Measurements from ENCODE around the gene DNAJC30. TPM values are rescaled to one million over a fixed set of nuclear protein-coding genes. Genes with fewer than 3 reads are reported as not detected.

Gene DNAJC30
- total RNA-seq, 1 experiment from 2014 or later = 2.9 TPM

GRCh38 chr7:73698410-73698809 lies 15.2 kb upstream of the DNAJC30 start:
- DNase-seq (no peak), ATAC-seq (peak; percentile 7)
- H3K36me3 ChIP-seq (ENCODE audit: low read depth, low read length) = peaks cover 57% of the 10 kb centered on the region
- peaks cover 25% of the 10 kb centered on the region for H4K20me1 ChIP-seq (ENCODE audit: low read length)
- H3K9me2 ChIP-seq (replicated peaks; ENCODE audit: low read length) = no peaks in the 10 kb centered on the region
- intact Hi-C loops (cut with micrococcal nuclease) = no loop called here
- H3K4me1 ChIP-seq (ENCODE audit: insufficient read depth, low read length) = no peaks in the 10 kb centered on the region
- no peak overlapping the region for H3K9ac ChIP-seq (ENCODE audit: low read length)
- peaks cover 19% of the 10 kb centered on the region for H3F3A ChIP-seq (ENCODE audit: low read length, unreplicated experiment)
- H3K4me2 ChIP-seq (ENCODE audit: low read length) = no peak overlapping the region
- H2AFZ ChIP-seq (ENCODE audit: low read length) = no peak overlapping the region
- no TSS peak for BruUV-seq (replicated peaks)
- POLR2A ChIA-PET (ENCODE audit: unreplicated experiment) = interaction anchor here (0.5 to 0.8 kb wide), 3 partner anchors 9 to 82 kb away, joined by 3 to 5 read pairs (median 3); no protein-coding TSS in a partner anchor
- H3K4me3 ChIP-seq (ENCODE audit: low read length) = no peak overlapping the region
- no peaks in the 10 kb centered on the region for H3K27me3 ChIP-seq (ENCODE audit: low read length)
- CTCF ChIA-PET = interaction anchor here (0.7 to 1.7 kb wide), 2 partner anchors 18 to 30 kb away, joined by 3 to 4 read pairs; partner anchors contain the start of gene VPS37D
- 0 out of 2 replicates have a peak, but pooled peaks cover 5% of the 10 kb centered on the region for H3K79me2 ChIP-seq (ENCODE audit: low read length)
- H3K27ac ChIP-seq (ENCODE audit: low read length) = no peak overlapping the region
- H3K9me3 ChIP-seq (ENCODE audit: low read length) = no peaks in the 10 kb centered on the region
- TF ChIP-seq, protein P1, sequence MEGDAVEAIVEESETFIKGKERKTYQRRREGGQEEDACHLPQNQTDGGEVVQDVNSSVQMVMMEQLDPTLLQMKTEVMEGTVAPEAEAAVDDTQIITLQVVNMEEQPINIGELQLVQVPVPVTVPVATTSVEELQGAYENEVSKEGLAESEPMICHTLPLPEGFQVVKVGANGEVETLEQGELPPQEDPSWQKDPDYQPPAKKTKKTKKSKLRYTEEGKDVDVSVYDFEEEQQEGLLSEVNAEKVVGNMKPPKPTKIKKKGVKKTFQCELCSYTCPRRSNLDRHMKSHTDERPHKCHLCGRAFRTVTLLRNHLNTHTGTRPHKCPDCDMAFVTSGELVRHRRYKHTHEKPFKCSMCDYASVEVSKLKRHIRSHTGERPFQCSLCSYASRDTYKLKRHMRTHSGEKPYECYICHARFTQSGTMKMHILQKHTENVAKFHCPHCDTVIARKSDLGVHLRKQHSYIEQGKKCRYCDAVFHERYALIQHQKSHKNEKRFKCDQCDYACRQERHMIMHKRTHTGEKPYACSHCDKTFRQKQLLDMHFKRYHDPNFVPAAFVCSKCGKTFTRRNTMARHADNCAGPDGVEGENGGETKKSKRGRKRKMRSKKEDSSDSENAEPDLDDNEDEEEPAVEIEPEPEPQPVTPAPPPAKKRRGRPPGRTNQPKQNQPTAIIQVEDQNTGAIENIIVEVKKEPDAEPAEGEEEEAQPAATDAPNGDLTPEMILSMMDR (conservative IDR thresholded peaks at IDR 0.05; ENCODE audit: low read depth, low read length) = no peak
- TF ChIP-seq EZH2phosphoT487 (IDR thresholded peaks at IDR 0.05; ENCODE audit: borderline replicate concordance, low read length) (no peak), EZH2 (IDR thresholded peaks at IDR 0.05; ENCODE audit: low read length, unreplicated experiment) (no peak)

- no peak overlapping the region for H3K9ac ChIP-seq (ENCODE audit: low read length)
Measured at GRCh38 chr7:73696372-73696771, 13.1 kb upstream of the DNAJC30 start.

GRCh38 chr7:73690646-73691045 lies 7.4 kb upstream of the DNAJC30 start:
- Histone ChIP-seq H3K4me3 (ENCODE audit: low read length) (no peak overlapping the region), H3K36me3 (ENCODE audit: low read depth, low read length) (peaks cover 52% of the 10 kb centered on the region), H3F3A (ENCODE audit: low read length, unreplicated experiment) (no peaks in the 10 kb centered on the region), H4K20me1 (ENCODE audit: low read length) (no peaks in the 10 kb centered on the region), H3K9me2 (replicated peaks; ENCODE audit: low read length) (no peaks in the 10 kb centered on the region), H3K4me2 (ENCODE audit: low read length) (no peak overlapping the region), H3K79me2 (ENCODE audit: low read length) (peaks cover 35% of the 10 kb centered on the region), H3K27me3 (ENCODE audit: low read length) (no peaks in the 10 kb centered on the region), H2AFZ (ENCODE audit: low read length) (no peak overlapping the region), H3K9ac (ENCODE audit: low read length) (no peak overlapping the region), H3K4me1 (ENCODE audit: insufficient read depth, low read length) (no peaks in the 10 kb centered on the region), H3K9me3 (ENCODE audit: low read length) (no peaks in the 10 kb centered on the region), H3K27ac (ENCODE audit: low read length) (no peak overlapping the region)
- DNase-seq (no peak), ATAC-seq (no peak)
- POLR2A ChIA-PET (ENCODE audit: unreplicated experiment) = no interaction called here
- intact Hi-C loops (cut with micrococcal nuclease) = no loop called here
- TF ChIP-seq, protein P1 (conservative IDR thresholded peaks at IDR 0.05; ENCODE audit: low read depth, low read length) = no peak
- CTCF ChIA-PET = interaction anchor here (0.5 to 0.6 kb wide), 2 partner anchors 15 to 48 kb away, joined by 4 to 7 read pairs; partner anchors contain the start of gene ABHD11
- BruUV-seq (replicated peaks) = no TSS peak

More at GRCh38 chr7:73696372-73696771, 13.1 kb upstream of the DNAJC30 start:
- ChIA-PET CTCF (no interaction called here), POLR2A (ENCODE audit: unreplicated experiment) (no interaction called here)
- intact Hi-C loops (cut with micrococcal nuclease) = no loop called here
- no peak overlapping the region for H3K27ac ChIP-seq (ENCODE audit: low read length)
- H3F3A ChIP-seq (ENCODE audit: low read length, unreplicated experiment) = peaks cover 9% of the 10 kb centered on the region
- H2AFZ ChIP-seq (ENCODE audit: low read length) = no peak overlapping the region
- H3K79me2 ChIP-seq (ENCODE audit: low read length) = no peaks in the 10 kb centered on the region
- no peak overlapping the region for H3K4me3 ChIP-seq (ENCODE audit: low read length)
- TF ChIP-seq EZH2 (IDR thresholded peaks at IDR 0.05; ENCODE audit: low read length, unreplicated experiment) = no peak
- TF ChIP-seq EZH2phosphoT487 (IDR thresholded peaks at IDR 0.05; ENCODE audit: borderline replicate concordance, low read length) = no peak
- TF ChIP-seq, protein P1 (conservative IDR thresholded peaks at IDR 0.05; ENCODE audit: low read depth, low read length) = no peak
- no TSS peak for BruUV-seq (replicated peaks)
- H3K9me3 ChIP-seq (ENCODE audit: low read length) = no peaks in the 10 kb centered on the region
- DNase-seq (no peak), ATAC-seq (no peak)
- H3K9me2 ChIP-seq (replicated peaks; ENCODE audit: low read length) = no peaks in the 10 kb centered on the region
- no peak overlapping the region for H3K4me2 ChIP-seq (ENCODE audit: low read length)
- peaks cover 15% of the 10 kb centered on the region; the same call in 1 of the 2 replicates for H4K20me1 ChIP-seq (ENCODE audit: low read length)
- H3K4me1 ChIP-seq (ENCODE audit: insufficient read depth, low read length) = no peaks in the 10 kb centered on the region
- no peaks in the 10 kb centered on the region for H3K27me3 ChIP-seq (ENCODE audit: low read length)
- peaks cover 50% of the 10 kb centered on the region for H3K36me3 ChIP-seq (ENCODE audit: low read depth, low read length)

Measured in PC-3 (cell line).